ENCODE results near the gene RBM24. TPM values are rescaled to one million over a fixed set of nuclear protein-coding genes. Genes with fewer than 3 reads are reported as not detected.

RBM24 gene
- total RNA-seq, 1 donor from 2014 or later: 10.8 TPM

- Mint-ChIP-seq H3K4me3 (ENCODE audit: unreplicated experiment) (no peak overlapping the region), H3K36me3 (ENCODE audit: low read depth) (no peaks in the 10 kb centered on the region), H3K4me1 (ENCODE audit: low read depth) (peaks cover 30% of the 10 kb centered on the region), H3K27ac (ENCODE audit: unreplicated experiment) (no peak overlapping the region), H3K9me3 (ENCODE audit: low read depth) (no peaks in the 10 kb centered on the region), H3K27me3 (ENCODE audit: low read depth) (no peaks in the 10 kb centered on the region)
- no peak for DNase-seq (ENCODE audit: low spot score)
- TF ChIP-seq, protein P1, sequence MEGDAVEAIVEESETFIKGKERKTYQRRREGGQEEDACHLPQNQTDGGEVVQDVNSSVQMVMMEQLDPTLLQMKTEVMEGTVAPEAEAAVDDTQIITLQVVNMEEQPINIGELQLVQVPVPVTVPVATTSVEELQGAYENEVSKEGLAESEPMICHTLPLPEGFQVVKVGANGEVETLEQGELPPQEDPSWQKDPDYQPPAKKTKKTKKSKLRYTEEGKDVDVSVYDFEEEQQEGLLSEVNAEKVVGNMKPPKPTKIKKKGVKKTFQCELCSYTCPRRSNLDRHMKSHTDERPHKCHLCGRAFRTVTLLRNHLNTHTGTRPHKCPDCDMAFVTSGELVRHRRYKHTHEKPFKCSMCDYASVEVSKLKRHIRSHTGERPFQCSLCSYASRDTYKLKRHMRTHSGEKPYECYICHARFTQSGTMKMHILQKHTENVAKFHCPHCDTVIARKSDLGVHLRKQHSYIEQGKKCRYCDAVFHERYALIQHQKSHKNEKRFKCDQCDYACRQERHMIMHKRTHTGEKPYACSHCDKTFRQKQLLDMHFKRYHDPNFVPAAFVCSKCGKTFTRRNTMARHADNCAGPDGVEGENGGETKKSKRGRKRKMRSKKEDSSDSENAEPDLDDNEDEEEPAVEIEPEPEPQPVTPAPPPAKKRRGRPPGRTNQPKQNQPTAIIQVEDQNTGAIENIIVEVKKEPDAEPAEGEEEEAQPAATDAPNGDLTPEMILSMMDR (IDR thresholded peaks at IDR 0.05): no peak
Measured at GRCh38 chr6:17277256-17277655, 3.9 kb upstream of the RBM24 start.

DNA sequence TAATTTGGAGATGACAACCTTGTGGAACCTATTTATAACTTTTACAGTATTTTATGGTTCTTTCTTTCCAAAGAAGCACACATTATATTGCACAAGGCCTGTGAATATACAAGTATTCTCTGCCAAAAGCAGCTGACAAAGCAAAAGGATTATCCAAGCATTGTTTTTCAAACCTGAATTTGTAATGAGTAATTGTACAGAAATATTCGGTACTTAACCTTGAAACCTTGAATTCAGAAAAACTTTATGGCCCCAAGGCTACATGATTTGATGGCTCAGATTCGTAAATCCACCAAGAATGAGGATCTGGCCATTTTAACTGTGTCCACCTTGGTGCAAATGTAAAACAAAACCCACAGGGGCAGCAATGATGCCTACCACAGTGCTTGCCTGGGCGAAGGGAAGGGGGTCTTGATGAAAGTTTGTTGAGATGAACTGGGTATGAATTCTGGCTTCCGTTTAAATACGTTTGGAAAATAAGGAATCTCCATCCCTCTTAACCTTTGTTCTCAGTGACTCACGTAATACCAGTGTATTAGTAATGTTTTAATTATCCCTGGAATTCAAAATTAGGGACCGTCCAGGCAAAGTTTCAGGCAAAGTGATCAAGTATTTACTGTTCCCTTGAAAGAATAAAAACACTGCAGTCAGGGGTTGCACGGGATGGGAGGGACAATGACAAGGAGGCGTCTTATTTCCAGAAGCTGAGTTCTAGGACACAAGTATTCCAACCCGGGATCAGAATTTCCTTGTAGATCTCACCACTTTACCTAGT lies 2.7 kb upstream of the RBM24 start:
- peaks cover 38% of the 10 kb centered on the region for H3K4me1 Mint-ChIP-seq (ENCODE audit: low read depth)
- H3K36me3 Mint-ChIP-seq (ENCODE audit: low read depth): no peaks in the 10 kb centered on the region
- H3K27me3 Mint-ChIP-seq (ENCODE audit: low read depth): no peaks in the 10 kb centered on the region
- no peaks in the 10 kb centered on the region for H3K9me3 Mint-ChIP-seq (ENCODE audit: low read depth)
- H3K4me3 Mint-ChIP-seq (ENCODE audit: unreplicated experiment): no peak overlapping the region
- H3K27ac Mint-ChIP-seq (ENCODE audit: unreplicated experiment): peak overlapping the region; percentile 28
- TF ChIP-seq, protein P1 (IDR thresholded peaks at IDR 0.05): no peak
- no peak for DNase-seq (ENCODE audit: low spot score)

GRCh38 chr6:17280138-17280537 lies 1.0 kb upstream of the RBM24 start:
- H3K27me3 Mint-ChIP-seq (ENCODE audit: low read depth): no peaks in the 10 kb centered on the region

DNA sequence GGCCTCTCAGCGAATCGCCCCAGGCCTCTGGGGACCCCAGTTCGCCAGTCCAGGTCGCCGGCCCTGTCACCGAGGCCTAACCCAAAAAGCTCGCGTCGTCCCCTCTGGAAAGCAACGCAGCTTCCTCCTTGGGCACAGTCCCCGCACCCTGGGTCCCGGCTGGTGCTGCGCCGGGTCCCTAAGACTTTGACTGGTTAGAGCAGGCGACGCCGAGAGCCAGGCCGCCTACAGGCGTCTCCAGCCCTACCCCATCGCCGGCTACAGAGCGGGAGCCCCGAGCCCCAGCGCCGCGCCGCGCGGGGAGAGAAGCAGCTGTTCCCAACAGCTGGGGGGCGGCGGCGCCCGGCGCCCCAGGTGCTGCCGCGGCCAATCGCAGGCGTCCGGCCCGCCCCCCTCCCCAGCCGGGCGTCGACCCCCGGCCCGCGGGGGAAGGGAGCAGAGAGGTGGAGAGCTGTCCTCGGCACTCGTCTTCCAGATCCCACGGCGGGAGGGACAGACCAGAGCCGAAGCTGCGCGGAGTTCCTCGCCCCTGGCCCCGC lies 540 bp upstream of the RBM24 start:
- Mint-ChIP-seq H3K27ac (ENCODE audit: unreplicated experiment) (no peak overlapping the region), H3K36me3 (ENCODE audit: low read depth) (peaks cover 7% of the 10 kb centered on the region), H3K4me1 (ENCODE audit: low read depth) (peaks cover 38% of the 10 kb centered on the region), H3K9me3 (ENCODE audit: low read depth) (no peaks in the 10 kb centered on the region), H3K27me3 (ENCODE audit: low read depth) (no peaks in the 10 kb centered on the region), H3K4me3 (ENCODE audit: unreplicated experiment) (peak overlapping the region; percentile 87)
- TF ChIP-seq, protein P1 (IDR thresholded peaks at IDR 0.05): no peak
- no peak for DNase-seq (ENCODE audit: low spot score)

More at GRCh38 chr6:17280138-17280537, 1.0 kb upstream of the RBM24 start:
- DNase-seq (ENCODE audit: low spot score): no peak
- H3K27ac Mint-ChIP-seq (ENCODE audit: unreplicated experiment): peak overlapping the region; percentile 18
- H3K4me3 Mint-ChIP-seq (ENCODE audit: unreplicated experiment): peak overlapping the region; percentile 61
- TF ChIP-seq, protein P1 (IDR thresholded peaks at IDR 0.05): no peak
- H3K4me1 Mint-ChIP-seq (ENCODE audit: low read depth): peaks cover 38% of the 10 kb centered on the region
- peaks cover 3% of the 10 kb centered on the region for H3K36me3 Mint-ChIP-seq (ENCODE audit: low read depth)
- no peaks in the 10 kb centered on the region for H3K9me3 Mint-ChIP-seq (ENCODE audit: low read depth)

GRCh38 chr6:17281497-17282481 lies 628 bp downstream of the RBM24 start:
- peaks cover 14% of the 10 kb centered on the region for H3K36me3 Mint-ChIP-seq (ENCODE audit: low read depth)
- peak; percentile 88 for DNase-seq (ENCODE audit: low spot score)
- H3K27me3 Mint-ChIP-seq (ENCODE audit: low read depth): no peaks in the 10 kb centered on the region
- peaks cover 35% of the 10 kb centered on the region for H3K4me1 Mint-ChIP-seq (ENCODE audit: low read depth)
- TF ChIP-seq, protein P1 (IDR thresholded peaks at IDR 0.05): no peak
- no peaks in the 10 kb centered on the region for H3K9me3 Mint-ChIP-seq (ENCODE audit: low read depth)
- peak overlapping the region; percentile 75 for H3K27ac Mint-ChIP-seq (ENCODE audit: unreplicated experiment)
- peak overlapping the region; percentile 96 for H3K4me3 Mint-ChIP-seq (ENCODE audit: unreplicated experiment)

Measured in chondrocyte (in vitro differentiated cells).